ENCODE data around the gene ATP6V1C2.

- TF ChIP-seq CTCF (IDR thresholded peaks at IDR 0.05) (no peak), POLR2A (IDR thresholded peaks at IDR 0.05) (no peak)
Measured at GRCh38 chr2:10824191-10824590, 102.8 kb downstream of the ATP6V1C2 start.

Measured in lower leg skin (tissue), 3 donors.